GM18511 (cell line): Measurements from ENCODE around the gene BTN3A1.
"Not testable (repeated sequence)": the region's sequence is repeated elsewhere in the genome, so short reads cannot be mapped to it uniquely, and the experiment has no call there.

ENCODE experiments used
- ATAC-seq: cut with Tn5 transposase; IDR thresholded peaks from one replicate; pipeline ENCODE4 v1.9.1; 2021; ENCODE audit warnings: mild to moderate bottlenecking, moderate library complexity; ENCODE audit not compliant: unreplicated experiment

BTN3A1 gene

DNA sequence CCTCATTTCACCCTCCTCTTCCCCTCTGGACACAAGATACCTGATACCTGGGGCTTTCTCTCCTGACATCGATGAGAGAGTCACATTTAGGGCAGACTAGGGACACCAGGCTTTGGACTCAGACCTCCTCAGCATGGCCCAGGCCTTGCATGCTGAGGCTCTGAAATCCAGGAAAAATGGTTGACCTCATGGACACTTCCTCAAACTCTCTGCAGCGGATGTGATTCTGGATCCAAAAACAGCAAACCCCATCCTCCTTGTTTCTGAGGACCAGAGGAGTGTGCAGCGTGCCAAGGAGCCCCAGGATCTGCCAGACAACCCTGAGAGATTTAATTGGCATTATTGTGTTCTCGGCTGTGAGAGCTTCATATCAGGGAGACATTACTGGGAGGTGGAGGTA is 10.9 kb downstream of the BTN3A1 start:
- ATAC-seq, result no peak

DNA sequence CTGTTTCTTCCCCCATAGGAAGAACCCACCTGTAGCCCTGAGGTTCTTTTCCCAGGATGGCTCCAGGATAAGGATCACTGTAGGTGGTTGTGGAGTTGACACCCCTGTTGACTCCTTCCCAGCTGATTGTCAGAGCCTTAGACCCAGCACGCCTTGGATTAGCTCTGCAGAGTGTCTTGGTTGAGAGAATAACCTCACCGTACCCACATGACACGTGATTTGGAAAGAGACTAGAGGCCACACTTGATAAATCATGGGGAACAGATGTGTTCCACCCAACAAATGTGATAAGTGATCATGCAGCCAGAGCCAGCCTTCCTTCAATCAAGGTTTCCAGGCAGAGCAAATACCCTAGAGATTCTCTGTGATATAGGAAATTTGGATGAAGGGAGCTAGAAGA is 12.2 kb downstream of the BTN3A1 start:
- ATAC-seq, result no peak

DNA sequence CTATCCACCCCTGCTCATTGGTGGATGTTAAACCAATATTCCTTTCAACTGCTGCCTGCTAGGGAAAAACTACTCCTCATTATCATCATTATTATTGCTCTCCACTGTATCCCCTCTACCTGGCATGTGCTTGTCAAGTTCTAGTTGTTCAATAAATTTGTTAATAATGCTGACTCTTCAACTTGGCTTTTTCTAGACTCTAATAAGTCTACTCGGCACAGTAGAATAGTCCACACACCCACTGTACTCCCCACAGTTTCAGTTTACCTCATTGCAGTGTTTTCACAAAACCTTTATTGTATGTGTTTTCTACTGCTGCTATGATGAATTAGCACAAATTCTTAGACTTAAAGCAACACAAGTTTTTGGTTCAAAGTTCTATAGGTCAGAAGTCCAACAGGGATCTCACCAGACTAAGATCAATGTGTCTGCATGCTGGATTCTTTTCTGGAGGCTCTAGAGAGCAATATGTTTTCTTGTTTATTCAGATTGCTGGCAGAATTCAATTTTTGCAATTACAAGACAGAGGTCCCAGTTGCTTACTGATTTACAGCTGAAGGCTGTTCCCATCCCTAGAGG is 13.1 kb downstream of the BTN3A1 start:
- no peak for ATAC-seq

DNA sequence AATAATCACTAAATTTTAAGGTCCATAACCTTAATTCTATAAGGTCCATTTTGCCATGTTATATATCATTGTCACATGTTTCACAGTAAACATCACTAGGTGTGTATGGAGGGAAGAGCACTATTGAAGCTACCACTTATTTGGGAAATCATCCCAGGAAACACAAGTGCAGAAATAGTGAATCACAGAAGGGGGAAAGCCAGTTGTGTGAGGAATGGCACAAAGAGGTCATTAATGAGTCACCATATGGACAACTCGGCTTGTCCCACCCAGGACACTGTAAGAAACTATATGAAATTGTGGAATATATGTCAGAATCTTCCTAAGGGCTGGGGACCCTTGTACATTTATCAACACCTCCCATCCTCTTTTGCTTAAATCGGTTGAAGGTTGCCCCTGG is 13.7 kb downstream of the BTN3A1 start:
- ATAC-seq, result no peak

DNA sequence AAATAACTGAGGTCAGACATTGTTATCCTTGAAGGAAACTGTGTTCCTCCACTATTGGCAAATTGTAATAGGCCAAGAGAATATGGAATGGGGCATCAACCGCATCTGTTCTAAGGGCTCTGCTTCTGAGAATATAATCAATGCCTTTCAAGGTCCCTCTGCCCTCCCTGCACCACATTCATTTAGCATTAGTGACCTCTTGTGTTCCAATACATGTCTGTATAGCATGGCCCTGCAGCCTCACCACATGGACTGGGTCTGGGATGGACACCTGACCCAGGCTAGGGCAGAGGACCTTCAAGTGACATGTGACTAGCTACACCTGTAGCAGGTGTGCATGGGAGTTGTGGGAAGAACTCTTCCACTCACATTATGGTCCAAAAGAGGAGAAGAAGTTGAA is 14.2 kb downstream of the BTN3A1 start:
- ATAC-seq, result no peak

DNA sequence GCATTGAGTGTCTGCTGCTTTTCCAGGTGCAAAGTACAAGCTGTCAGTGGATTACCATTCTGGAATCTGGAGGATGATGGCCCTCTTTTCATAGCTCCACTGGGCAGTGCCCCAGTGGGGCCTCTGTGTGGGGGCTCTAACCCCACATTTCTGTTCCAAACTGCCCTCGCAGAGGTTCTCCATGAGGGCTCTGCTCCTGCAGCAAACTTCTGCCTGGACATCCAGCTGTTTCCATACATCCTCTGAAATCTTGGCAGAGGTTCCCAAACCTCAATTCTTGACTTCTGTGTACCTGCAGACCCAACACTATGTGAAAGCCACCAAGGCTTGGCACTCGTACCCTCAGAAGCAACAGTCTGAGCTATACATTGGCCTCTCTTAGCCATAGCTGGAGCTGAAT is 16.0 kb downstream of the BTN3A1 start:
- ATAC-seq, result not testable (repeated sequence)

DNA sequence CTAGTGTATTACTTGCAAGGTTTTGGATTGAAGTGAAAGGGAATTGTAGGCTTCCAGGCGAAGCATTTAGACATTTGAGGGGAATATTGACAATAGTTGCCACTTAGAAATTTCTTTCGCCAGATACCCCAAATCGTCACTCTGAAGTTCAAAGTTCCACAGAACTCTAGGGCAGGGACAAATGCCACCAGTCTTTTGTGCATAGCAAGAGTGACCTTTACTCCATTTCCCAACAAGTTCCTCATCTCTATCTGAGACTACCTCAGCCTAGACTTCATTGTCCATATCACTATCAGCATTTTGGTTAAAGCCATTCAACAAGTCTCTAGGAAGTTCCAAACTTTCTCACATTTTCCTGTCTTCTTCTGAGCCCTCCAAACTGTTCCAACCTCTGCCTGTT is 16.7 kb downstream of the BTN3A1 start:
- ATAC-seq, result not testable (repeated sequence)

DNA sequence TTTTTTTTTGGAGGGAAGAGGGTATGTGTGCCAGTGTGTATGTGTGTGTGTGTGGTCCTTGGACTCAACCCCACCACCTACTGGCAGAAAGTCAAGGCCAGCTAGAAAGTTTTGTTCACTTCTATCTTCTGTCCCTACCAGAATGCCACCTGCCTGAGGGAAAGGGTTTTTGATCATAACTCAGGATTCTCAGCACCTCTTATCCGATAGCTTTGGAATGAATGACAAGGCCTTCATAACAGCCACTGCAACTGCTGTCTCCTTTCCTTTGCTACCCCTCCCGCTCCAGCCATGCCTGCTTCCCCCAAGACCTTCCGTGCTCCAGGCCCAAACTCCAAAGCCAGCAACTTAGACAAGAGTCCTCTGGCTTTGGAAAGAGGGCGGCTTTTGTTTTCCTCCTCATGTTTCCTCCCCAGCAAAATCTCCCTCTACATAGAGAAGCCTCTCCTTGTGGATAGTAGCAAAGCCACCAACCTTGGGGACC is 18.7 kb downstream of the BTN3A1 start:
- no peak for ATAC-seq

DNA sequence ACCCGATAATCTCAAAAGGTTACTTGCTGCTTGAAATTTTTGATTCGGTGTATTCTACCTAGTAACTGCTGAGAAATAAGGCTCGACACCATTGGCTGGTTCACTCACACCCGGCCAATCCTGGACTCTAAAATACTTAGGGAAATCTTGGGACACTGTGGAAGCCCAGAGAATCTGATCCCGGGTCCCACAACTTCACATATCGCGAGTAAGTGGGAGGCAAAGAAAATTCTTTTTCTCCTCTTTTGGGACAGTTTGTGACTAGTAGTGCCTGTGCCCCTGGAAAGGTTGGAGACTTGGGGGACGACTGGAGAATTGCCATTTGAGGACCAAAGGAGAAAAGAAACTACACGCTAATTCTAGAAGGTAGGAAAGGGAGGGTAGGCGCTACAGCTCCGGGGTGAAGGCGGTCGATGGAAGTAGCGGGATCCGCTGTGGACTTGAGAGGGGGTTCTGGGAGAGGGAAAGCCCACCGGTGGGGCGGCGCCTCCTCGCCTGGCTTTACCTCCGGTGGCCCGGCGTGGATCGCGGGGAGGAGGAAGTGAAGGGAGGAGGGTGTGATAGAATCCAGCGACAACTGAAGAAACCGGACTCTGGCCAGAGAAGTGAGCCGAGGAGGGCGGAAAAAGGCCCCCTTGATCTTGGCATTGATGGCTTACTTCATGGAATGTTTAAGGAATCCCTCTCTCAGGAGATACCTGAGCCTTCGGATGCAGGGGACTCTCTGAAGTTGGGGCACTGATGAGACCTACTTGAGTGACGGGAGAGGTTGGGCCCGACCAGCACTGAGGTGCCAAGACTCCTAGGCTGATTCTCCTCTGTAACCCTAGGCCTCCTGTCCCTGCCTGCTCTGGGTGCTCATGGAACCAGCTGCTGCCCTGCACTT is 19.4 kb downstream of the BTN3A1 start:
- peak; percentile 94 for ATAC-seq

DNA sequence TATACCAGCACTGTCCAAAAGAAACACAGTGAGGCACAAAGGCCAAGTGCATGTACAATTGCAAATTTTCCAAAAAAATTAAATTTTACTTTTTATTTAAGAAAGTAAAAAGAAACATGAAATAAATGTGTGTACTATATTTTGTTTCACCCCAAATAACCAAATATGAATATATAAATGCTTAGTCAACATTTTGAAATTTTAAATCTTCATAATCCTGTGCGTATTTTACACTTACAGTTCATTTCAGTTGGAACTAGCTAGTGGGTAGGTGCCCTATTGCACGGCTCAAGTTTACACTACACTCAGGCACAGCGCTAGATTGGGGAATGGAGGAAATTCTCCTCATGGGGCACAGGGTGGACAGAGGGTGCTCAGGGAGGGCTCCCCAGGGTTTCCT is 20.3 kb downstream of the BTN3A1 start:
- no peak for ATAC-seq

DNA sequence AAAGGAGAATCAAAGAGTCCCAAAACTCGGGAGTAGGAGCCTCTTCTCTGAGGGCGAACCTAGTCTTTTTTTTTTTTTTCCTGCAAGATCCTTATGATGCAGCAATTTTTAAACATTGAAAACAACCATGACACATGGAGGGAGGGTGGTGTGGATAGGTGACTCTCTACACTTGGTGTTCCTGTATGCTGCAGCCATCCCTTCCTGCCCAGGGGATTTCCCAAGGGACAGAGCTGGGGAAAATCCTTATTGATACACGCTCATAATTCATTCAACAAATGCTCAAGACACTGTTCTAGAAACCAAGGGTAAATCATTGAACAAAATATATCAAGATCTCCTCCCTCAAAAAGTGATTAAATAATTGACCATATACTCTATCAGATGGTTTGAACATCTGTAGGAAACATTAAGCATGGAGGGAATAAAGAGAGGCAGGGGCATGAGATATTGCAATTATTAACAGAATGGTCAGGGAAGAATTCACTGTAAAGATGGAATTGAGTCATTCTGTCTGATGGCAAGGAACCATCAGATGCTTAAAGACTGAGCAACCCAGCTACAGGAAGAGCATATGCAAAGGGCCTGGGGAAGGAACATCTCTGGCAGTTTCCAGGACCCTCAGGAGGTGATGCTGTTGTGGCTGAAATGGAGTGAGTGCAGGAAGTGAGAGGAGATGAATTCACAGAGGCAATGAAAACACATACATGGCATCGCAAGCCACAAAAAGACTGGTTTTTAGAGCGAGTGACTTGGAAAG is 24.8 kb downstream of the BTN3A1 start:
- no peak for ATAC-seq

DNA sequence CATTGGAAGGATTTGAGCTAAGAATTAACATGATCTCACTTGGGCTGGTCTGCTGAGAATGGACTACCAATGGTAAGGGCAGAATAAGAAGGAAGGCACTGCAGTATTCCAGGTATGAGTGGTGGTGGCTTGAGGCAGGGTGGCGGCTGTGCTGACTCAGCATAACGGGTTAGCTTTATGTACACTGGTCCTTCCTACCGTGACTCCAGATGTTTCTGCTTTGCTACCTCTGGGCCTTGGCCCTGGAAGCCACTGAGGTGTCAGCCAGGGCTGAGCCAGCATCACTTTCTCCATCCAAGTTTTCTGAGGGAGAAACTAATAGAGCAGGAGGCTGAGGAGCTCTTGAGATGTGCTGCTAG is 25.4 kb downstream of the BTN3A1 start:
- no peak for ATAC-seq

DNA sequence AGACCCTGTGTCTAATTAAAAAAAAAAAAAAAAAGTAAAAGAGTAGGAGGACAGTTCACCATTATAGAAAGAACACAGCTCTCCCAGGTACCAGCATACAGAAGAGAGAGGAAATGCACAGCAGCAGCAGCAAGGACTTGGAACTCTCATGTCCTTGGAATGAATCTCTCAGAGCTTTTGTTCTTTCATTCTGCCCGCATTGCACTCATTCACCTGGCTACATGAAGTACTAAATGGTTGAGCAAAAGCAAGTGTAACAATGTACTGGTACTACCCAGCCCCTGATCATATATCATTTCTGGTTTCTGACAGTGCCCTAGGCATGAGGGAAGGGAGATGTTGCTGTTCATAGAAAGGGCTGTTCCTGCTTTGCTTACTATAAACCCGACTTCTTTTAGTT is 26.1 kb downstream of the BTN3A1 start:
- no peak for ATAC-seq

DNA sequence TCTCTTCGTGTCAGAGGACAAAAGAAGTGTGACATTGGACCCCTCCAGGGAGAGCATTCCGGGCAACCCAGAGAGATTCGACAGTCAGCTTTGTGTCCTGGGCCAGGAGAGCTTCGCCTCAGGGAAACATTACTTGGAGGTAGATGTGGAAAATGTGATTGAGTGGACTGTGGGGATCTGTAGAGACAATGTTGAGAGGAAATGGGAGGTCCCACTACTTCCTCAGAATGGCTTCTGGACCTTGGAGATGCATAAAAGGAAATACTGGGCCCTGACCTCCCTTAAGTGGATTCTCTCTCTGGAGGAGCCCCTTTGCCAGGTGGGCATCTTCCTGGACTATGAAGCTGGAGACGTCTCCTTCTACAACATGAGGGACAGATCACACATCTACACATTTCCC is 28.7 kb downstream of the BTN3A1 start:
- no peak for ATAC-seq

DNA sequence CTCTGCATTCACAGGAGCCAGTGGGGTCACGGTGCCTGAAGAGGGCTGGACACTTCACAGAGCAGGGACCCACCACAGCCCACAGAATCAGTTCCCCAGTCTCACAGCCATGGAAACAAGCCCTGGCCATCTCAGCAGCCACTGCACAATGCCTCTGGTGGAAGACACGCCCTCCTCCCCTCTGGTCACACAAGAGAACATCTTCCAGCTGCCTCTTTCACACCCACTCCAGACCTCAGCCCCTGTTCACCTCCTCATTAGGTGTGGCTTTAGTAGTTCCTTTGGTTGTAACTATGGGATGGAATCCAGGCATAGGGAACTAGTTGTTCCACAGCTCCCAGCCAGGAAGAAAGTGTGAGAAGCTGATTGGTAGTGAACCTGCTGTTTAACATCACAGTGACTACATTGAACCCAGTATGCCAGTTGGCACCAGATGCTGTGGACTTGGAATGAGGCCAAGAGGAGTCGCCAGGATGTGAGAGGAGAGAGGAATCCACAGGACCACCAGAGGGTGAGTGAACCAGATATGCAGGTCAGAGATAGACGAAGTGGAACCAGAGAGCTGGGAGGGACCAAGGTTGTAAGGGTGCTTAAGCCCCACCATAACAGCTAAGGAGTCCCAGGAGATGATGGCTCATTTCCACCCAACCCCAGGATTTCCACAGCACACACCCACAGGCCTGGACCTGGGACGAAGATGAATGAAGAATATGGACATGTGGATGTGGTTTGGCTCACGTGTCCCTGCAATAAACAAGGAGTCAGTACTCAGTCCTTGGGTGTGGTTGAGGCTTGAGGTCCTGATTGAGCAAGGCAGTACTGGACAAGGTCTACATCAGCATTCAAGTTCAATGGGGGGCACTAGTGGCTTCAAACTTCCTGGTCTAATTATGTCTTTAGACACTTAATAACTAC is 29.4 kb downstream of the BTN3A1 start:
- ATAC-seq, result no peak

DNA sequence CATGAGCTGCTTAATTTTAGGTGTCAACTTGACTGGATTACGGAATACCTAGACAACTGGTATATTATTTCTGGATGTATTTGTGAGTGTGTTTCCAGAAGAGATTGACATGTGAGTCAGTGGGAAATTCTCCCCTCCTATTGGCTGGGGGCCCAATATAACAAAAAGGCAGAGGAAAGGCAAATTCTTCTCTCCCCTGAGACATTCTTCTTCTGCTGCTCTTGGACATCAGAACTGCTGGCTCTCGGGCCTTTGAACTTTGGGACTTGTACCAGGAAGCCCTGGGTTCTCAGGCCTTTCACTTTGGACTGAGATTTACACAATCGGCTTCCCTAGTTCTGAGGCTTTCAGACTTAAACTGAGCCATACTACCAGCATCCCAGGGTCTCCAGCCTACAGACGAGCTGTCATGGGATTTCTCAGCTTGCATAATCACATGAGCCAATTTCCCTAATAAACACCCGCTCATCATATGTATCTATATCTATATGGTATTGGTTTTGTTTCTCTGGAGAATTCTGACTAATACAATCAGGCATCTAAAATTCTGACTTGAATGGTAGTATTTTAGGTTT is 30.6 kb downstream of the BTN3A1 start:
- no peak for ATAC-seq

DNA sequence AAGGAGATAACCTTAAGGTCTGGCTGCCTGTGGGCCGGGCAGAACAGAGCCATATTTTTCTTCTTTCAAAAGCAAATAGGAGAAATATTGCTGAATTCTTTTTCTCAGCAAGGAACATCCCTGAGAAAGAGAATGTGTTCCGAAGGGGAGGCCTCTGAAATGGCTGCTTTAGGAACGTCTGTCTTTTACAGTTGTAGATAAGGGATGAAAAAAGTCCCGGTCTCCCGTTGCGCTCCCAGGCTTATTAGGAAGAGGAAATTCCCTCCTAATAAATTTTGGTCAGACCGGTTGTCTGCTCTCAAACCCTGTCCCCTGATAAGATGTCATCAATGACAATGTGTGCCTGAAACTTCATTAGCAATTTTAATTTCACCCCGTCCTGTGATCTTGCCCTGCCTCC is 31.6 kb downstream of the BTN3A1 start:
- not testable (repeated sequence) for ATAC-seq

DNA sequence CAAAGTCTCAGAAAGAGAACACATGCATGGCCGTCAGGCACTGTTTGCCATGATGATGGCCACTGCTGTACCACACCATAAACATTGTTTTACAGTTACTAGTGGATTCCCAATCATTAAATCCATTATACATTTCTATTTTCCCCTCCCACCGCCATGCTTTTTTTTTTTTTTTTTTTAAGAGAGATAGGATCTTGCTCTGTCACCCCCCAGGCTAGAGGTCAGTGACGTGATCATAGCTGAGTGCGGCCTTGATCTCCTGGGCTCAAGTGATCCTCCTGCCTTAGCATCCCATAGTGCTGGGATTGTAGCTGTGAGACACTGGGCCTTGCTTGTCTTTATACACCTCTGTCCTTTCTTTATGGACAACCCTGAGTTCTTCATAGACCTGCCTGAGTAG is 33.9 kb downstream of the BTN3A1 start:
- ATAC-seq, result no peak

DNA sequence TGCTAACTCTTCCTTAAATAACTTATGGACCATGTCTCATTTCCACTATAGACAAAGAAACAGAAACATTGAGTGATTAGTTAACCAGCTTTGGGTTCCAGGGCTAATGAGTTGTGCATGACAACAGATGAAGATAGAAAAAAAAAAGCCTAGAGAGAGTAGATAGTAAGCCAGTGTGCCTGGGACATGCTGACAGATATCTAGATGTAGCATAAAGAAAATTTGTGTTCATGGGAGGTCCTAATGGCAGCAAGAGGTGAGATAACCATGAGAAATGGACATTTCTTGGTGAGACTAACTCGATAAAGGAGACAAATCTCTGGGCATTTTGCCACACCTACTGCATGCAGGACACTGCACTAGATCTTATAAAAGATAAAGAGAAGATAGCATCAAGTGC is 35.5 kb downstream of the BTN3A1 start:
- no peak for ATAC-seq

DNA sequence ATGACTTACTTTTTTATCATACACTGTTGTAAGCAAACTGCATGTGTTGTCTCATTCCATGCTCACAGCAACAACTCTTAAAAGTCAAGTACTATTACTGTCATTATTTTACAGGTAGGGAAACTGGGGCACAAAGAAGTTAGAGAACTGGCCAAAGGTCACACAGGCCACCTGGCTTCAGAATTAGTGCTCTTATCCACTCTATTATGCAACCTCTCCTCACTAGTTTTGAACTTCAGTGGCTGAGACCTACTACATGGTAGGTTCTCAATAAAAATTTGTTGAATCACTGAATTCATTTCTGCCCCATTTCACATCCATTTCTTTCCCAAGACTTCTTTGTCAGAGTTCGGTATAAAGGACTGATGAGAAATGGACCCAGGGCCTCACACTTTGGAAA is 35.9 kb downstream of the BTN3A1 start:
- no peak for ATAC-seq
